GM19238 (cell line): ENCODE results near the gene ANKHD1.
A peak's percentile ranks its signal among the peaks of the same experiment; 100 is the strongest.
"Not testable (repeated sequence)": the region's sequence is repeated elsewhere in the genome, so short reads cannot be mapped to it uniquely, and the experiment has no call there.

Experiments used
- DNase-seq: peaks from one replicate; pipeline ENCODE4 v3.0.0; 2011; ENCODE audit warnings: low spot score; ENCODE audit not compliant: insufficient read length

ANKHD1 gene

DNA sequence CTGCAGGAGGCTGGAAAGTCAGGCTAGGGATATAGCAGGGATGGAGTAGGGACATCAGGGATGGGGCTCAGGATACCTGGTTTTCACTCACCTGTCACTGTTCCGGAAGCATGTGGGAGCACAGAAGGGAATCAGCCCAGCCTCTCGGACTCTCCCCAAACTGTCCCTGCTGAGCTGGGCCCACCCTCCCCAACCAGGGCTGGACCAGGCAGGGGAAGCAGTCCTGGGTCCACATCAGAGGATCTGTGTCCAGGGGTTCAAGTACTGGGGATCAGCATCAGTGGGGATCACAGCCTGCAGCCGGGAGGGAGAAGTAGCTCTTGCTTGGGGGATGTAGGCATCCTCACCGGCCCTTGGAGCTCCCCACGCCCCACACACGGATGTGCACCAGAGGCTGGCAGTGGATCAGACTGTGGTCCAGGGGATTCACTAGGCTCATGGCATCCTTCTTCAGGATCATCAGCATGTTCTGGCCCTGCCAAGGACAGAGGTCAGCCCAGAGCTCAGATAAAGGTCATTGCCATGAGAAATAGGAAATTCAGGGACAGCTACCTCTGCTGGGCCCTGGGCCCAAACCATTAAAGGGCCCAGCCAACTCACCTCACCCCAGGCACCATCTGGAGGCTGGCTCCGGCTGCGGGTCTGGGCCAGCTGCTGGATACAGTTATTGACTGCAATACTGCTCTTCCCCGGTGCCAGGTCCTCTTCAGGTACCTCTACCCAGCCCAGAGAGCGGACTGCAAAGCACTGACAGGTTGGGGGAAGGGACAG, 160.3 kb downstream of the ANKHD1 start:
- no peak for DNase-seq

DNA sequence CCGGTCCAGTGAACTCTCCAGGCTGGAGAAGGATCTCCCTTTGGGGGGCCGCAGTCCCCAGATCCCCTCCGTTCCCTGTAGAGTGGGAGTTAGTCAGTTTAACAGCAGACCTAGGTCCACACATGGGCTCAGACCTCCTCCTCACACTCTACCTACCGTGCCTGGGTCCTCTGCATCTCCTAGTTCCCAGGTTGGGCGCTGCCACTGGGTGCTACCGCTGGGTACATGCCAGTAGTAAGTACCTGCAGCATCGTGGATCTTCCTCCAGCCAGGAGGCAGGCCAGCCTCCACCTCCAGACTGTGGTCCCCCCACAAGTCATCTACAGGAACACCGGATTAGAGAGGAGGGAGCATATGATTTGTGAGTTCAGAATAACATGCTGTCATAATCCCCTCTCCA, 162.0 kb downstream of the ANKHD1 start:
- DNase-seq = no peak

DNA sequence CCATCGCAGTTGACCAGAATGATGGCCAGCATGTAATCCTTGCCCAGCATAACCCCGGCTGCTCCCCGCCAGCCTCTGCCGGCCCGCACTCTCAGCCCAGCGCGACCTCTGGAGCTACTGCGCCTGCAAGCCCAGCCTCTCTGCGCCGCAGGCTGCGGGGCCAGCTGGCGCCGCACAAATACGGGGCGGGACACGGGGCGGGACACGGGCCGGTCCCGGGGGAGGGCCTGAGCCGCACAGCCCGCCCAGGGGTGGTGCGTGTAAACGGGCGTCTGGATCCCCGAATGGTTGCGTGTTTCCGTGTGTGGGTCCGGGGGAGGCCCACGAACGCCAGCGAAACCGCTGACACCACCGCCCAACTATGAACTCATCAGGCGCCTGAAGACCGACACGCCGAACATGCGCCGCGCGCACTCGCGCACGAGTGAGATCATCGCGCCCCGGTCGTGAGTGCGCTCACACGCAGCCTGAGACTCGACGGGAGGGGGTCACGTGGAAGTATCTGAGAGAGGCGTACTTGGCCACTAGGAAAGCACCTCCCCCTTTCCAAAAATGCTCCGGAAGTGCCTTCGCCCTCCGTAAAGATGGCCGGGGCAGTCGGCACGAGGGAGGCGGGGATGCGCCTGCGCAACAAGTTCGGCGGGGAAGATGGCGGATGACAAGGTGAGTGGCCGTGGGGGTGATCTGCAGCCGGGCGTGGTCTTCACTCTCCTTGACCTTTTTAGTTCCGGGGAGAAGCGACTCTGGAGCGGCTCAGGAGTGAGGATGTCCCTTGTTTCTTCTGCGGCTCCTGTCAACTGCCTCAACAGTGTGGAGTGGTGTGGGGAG, 162.8 kb downstream of the ANKHD1 start, which contains the start of the genes APBB3 and SLC35A4:
APBB3 (minus strand) TSS at position 403 of the 828 bp plus-strand sequence; CDS start at position 50, 353 bp downstream.
SLC35A4 (plus strand) TSS at position 633 of the 828 bp plus-strand sequence. CDS start 2,342 bp downstream, outside the sequence.
- DNase-seq = peak; percentile 87

DNA sequence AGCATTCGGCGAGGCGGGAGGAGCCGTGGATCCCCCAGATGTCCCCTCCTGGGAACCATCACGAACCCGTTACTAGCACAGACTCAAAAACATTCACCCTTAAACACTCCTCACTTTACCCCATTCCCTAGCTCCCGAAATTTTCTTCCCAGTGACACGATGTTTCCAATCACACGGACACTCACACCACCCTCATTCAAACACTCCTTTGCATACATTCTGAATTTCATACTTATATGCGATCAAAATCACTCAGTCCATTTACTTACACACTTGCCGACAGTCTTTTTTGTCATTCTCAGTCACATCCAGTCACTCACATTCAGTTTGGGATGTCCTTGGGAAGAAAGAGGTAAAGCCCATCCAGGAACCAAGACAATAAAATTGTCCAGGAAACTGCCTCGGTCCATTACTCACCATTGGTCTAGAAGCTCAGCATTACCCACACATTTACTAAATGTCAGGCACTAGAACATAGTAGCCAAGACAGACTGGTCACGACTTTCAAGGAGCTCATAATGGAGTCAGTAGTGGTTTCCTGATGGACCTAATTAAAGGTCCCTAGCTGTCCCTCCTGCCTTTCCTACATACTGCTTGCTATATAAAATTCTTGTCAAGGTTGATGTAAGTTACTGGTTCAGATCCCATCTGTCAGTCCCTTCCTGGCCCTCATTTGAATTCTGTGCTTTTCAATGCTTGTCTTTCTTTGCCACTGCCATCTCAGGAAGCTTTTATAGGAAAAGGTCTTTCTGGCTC, 163.6 kb downstream of the ANKHD1 start:
- DNase-seq = no peak

DNA sequence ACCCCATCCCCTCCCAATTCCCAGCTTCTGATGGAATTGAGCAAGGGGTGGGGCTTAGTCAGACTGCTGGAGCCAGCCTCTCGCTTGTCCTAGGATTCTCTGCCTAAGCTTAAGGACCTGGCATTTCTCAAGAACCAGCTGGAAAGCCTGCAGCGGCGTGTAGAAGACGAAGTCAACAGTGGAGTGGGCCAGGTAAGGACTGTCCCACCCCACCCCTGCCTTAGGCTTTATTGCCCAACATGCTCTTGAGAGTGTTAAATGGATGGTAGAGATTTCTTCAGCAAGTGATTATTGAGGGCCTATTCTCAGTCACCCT, 164.1 kb downstream of the ANKHD1 start:
- no peak for DNase-seq

DNA sequence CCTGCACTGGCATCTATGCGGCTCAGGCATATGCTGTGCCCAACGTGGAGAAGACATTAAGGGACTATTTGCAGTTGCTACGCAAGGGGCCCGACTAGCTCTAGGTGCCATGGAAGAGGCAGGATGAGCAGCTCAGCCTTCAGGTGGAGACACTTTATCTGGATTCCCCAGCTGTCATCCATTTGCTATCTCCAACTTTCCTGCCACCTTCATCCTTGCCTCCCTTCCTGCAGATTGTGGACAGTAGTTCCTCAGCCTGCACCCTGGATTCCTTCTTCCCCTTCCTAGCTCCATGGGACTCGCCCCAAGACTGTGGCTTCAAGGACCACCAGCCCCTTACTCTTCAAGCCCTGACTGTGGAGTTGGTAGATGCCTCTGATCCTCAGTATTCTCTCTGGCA, 165.0 kb downstream of the ANKHD1 start:
- DNase-seq = no peak

DNA sequence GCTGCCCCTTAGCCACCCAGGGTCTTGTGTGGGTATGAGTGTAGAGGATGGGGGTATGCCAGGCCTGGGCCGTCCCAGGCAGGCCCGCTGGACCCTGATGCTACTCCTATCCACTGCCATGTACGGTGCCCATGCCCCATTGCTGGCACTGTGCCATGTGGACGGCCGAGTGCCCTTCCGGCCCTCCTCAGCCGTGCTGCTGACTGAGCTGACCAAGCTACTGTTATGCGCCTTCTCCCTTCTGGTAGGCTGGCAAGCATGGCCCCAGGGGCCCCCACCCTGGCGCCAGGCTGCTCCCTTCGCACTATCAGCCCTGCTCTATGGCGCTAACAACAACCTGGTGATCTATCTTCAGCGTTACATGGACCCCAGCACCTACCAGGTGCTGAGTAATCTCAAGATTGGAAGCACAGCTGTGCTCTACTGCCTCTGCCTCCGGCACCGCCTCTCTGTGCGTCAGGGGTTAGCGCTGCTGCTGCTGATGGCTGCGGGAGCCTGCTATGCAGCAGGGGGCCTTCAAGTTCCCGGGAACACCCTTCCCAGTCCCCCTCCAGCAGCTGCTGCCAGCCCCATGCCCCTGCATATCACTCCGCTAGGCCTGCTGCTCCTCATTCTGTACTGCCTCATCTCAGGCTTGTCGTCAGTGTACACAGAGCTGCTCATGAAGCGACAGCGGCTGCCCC, 165.6 kb downstream of the ANKHD1 start:
- DNase-seq = no peak

DNA sequence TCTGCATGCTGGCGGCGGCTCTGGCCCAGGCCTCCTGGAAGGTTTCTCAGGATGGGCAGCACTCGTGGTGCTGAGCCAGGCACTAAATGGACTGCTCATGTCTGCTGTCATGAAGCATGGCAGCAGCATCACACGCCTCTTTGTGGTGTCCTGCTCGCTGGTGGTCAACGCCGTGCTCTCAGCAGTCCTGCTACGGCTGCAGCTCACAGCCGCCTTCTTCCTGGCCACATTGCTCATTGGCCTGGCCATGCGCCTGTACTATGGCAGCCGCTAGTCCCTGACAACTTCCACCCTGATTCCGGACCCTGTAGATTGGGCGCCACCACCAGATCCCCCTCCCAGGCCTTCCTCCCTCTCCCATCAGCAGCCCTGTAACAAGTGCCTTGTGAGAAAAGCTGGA, 166.2 kb downstream of the ANKHD1 start:
- no peak for DNase-seq

DNA sequence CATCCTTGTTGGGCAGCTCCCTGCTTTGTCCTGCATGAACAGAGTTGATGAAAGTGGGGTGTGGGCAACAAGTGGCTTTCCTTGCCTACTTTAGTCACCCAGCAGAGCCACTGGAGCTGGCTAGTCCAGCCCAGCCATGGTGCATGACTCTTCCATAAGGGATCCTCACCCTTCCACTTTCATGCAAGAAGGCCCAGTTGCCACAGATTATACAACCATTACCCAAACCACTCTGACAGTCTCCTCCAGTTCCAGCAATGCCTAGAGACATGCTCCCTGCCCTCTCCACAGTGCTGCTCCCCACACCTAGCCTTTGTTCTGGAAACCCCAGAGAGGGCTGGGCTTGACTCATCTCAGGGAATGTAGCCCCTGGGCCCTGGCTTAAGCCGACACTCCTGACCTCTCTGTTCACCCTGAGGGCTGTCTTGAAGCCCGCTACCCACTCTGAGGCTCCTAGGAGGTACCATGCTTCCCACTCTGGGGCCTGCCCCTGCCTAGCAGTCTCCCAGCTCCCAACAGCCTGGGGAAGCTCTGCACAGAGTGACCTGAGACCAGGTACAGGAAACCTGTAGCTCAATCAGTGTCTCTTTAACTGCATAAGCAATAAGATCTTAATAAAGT, 166.9 kb downstream of the ANKHD1 start:
- no peak for DNase-seq

DNA sequence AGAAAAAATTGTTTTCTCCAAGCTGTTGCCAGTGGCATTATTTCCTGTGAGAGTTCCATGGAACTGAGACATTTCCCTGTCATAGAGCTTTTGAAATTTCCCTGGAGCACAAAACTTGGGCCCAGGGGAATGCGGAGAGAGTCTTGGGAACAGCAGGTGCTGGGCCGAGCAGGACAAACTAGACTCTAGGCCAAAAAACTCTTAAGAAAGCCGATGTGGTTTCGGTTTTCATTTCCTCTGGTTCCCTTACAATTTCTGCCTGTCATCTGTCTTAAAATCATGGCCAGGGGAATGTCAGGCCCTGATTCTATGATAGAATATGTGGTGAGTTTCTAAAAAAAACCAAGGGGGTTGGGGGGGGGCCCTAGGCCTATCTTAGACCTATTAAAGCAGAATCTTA, 167.6 kb downstream of the ANKHD1 start:
- DNase-seq = no peak

DNA sequence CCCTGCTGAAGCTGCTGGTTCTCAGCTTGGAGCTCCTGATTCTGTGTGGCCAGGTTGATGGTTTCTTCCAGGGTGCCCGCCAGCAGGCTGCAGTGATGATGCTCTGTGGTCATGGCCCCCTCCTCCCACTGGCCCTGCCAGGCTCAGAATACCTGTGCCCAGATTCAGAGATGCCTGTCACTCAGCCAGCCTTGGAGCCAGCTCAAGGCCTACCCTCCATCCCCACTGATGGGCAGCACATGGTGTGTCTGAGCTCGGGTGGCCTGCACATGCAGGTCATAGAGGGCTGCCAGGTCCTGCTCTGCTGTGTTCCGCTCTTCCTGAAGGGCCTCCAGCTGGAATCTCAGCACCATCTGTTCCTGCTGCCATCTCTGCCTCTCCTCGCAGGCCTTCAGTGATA, 168.4 kb downstream of the ANKHD1 start:
- no peak for DNase-seq

DNA sequence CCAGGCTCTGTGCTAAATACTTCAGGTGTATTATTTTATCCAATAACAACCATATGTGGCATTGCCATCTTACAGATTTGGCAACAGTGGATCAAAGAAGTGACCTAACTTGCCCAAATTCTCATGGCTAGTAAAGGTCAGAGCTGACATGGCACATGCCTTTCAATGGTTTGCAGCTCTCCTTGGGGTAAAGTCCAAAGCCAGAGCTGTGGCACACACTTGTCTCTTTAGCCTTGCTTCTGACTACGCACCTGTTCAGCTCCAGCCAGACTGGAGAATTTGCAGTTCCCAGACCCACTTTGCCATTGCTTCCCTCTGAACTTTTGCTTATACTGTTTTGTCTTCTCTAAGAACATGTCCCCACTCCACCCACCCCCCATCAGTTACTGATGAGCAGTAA, 168.9 kb downstream of the ANKHD1 start:
- no peak for DNase-seq

DNA sequence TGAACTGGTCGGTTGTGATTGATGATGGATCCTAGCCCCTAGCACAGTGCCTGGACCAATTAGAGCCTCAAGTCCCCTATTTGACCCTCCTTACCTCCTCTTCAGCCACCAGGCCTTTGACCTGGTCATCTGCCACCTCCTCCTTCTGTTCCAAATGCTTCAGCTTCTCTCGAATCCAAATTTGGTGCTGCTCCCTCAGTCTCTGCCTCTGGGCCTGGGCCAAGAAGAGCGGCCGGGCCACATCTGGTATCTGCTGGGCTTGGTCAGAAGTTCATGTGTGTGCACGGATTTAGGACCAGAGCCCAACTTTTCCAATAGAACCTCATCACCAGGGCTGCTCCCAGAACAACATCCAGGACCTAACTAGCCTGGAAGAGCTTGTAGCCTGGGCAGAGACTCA, 169.5 kb downstream of the ANKHD1 start:
- DNase-seq = no peak

DNA sequence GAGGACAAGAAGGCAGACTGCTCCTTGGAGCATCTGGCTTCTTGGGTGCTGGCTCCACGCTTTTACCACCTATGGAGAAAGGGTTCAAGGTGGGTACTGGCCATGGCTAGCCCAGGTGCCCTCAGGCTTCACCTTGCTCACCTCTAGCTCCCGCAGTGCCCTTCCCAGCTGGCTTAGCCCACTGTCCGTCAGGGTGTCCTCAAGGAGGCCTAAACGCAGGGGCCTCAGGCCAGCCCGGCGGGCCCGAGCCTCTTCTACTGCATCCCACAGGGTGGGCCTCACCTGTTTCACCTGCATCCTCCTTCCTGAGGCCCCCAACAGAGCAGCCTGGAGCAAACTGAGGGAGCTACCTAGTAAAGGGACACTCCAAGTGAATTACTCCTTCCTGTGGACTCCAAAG, 172.1 kb downstream of the ANKHD1 start:
- DNase-seq = no peak

DNA sequence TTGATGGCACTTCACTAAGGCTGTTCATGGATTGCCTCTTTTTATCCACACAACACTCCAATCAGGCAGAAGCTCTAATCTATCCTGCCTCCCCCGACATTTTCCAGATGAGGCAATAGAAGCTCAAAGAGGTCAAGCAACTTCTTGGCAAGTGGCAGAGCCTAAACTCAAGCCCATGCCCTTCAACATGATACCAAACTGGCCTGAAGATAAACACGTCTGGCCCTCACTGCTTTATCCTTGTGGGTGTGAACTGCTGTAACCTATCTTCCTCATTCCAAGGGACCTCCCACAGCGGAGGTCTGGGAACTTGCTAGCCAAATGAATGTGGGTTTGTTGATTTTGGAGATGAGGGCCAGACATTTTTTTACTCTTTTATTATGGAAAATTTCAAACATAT, 172.5 kb downstream of the ANKHD1 start:
- no peak for DNase-seq

DNA sequence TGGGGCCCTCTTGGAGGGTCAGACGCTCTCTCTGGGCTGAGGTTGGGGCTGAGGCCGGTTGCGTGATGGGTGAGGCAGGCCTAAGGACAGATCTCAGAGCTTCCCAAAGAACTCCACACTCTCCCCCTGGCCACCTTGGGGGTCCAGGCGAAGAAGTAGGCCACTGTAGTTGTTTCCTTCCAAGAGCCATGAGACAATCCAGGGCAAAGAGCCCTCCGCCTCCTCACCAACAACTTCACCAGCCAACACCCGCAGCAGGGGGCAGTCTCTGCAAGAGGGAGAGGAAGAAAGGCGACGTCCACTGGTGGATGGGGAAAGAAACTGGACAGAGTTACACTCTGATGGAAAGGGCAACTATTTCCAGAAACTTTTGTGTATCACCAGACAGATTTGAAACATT, 173.7 kb downstream of the ANKHD1 start:
- DNase-seq = no peak

DNA sequence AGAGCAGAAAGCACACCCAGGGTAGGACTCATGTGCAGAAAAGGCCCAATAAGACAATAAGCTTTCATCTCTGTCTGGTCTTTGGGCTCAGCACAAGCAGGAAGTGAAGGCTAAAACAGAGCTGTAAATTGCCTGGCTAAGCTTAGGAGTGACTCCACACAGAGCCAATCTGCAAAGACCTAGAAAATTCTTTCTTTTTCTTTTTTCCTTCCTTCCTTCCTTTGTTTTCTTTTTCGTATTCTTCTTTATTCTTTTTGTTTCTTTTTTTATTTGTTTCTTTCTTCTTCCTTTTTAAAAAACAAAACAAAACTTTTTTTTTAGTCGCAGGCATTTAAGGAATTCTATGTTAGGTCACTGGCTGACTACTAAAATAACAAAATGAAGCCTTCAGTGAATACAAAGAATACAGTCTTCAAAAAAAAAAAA, 175.2 kb downstream of the ANKHD1 start:
- no peak for DNase-seq

DNA sequence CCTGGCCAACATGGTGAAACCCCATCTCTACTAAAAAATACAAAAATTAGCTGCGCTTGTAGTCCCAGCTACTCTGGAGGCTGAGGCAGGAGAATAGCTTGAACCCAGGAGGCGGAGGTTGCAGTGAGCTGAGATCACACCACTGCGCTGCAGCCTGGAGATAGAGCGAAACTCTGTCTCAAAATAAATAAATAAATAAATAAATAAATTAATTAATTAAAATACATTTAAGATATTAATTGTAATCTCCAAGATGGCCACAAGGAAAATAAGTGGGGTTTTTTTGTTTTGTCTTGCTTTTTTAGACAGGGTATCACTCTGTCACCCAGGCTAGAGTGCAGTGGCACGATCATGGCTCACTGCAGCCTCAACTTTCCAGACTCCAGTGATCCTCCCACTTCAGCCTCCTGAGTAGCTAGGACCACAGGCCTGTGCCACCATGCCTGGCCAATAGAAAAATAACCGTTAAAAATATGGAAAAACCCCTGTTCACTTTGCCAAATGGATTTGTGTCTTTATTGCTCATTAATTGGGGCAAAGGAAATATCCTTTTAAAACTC, 177.6 kb downstream of the ANKHD1 start:
- not testable (repeated sequence) for DNase-seq

DNA sequence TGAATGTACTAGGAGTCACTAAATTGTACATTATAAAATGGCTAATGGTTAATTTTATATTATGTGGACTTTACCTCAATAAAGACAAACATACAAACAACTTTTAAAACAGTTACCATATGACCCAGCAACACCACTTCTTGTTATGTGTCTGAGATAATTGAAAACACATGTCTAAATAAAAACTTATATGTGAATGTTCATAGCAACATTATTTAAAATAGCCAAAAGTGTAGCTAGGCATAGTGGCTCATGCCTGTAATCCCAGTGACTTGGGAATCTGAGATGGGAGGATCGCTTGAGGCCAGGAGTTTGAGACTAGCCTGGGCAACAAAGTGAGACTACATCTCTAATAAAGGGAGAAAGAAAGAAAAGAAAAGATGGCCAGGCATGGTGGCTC, 185.9 kb downstream of the ANKHD1 start:
- no peak for DNase-seq

DNA sequence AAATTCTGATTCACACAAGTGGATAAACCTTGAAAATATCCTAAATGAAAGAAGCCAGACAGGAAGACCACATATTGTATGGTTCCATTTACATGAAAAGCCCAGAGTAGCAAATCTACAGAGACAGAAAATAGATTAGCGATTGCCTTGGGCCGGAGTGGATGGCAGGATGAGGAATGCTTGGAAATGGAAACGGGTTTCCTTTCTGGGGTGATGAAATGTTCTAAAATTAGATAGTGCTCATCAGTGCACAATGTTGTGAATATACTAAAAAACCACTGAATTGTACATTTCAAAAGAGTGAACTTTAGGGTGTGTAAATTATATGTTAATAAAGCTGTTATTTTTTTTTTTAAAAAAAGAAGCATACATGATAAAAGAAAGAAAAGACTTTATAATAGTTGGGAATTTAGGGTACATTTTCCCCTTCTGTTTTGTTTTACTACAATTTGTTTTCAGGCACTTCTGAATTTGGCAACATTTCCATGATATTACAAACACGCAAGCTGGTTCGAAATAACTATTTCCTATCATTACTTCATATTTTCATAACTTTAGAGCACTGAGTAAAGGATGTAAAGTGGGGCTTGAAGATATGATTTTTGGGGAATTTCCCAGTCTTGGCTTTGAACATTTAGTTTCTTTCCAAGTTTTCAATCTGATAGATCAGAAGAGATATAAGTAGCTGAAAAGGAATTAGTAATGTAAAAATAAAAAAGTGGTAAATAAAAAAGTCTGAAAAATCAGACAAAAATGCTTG, 186.9 kb downstream of the ANKHD1 start:
- DNase-seq = no peak
